ENCODE results near the gene MDK. TPM values are rescaled to one million over a fixed set of nuclear protein-coding genes. Genes with fewer than 3 reads are reported as not detected.

The MDK gene
- total and polyA plus RNA-seq, 7 donors = 1.2 to 6.3 (median 1.8) TPM

DNA sequence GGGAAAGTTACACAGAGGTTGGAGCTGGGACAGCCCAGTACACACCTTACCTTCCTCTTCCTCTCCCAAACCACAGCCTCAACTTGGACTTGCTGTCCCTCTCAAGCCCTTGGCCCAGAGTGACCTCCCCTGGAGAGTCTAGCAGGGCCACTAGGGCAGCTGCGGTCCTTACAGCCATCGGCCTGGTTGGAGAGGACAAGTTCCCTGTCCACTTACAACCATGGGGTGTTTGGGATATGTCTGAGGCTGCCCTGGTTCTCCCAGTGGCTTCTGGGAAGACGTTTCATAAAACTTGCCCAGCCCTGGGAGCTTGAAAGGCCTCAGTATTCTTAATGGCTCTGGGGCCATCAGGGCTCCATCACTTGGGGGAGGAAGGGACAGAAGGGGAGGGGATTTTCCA, 47.3 kb upstream of the MDK start:
- DNase-seq = no peak
- TF ChIP-seq, protein P1, sequence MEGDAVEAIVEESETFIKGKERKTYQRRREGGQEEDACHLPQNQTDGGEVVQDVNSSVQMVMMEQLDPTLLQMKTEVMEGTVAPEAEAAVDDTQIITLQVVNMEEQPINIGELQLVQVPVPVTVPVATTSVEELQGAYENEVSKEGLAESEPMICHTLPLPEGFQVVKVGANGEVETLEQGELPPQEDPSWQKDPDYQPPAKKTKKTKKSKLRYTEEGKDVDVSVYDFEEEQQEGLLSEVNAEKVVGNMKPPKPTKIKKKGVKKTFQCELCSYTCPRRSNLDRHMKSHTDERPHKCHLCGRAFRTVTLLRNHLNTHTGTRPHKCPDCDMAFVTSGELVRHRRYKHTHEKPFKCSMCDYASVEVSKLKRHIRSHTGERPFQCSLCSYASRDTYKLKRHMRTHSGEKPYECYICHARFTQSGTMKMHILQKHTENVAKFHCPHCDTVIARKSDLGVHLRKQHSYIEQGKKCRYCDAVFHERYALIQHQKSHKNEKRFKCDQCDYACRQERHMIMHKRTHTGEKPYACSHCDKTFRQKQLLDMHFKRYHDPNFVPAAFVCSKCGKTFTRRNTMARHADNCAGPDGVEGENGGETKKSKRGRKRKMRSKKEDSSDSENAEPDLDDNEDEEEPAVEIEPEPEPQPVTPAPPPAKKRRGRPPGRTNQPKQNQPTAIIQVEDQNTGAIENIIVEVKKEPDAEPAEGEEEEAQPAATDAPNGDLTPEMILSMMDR (IDR thresholded peaks at IDR 0.05) = no peak
- no peak overlapping the region for H3K4me3 ChIP-seq
- no peak for ATAC-seq
- 90 to 98% (median 92%) methylated on average over 3 of the region's 3 CpGs for WGBS, 3 donors
- intact Hi-C loops (cut with DNase I) = loop anchor here in 1 of 2 donors (10.0 kb wide), 1 partner anchor 209 kb away; the partner anchor contains the start of gene PHF21A
- peaks cover 4 to 49% (median 15%) of the 10 kb centered on the region in 3 donors for H3K27me3 ChIP-seq (ENCODE audit: insufficient read depth in 3 of 3, low read length in 2 of 3)
- H3K4me1 ChIP-seq = peaks cover 11% of the 10 kb centered on the region
- no peak overlapping the region for H3K27ac ChIP-seq
- H3K9me3 ChIP-seq = no peaks in the 10 kb centered on the region
- H3K36me3 ChIP-seq (ENCODE audit: insufficient read depth in 1 of 2, low read depth in 1 of 2) = no peaks in the 10 kb centered on the region

DNA sequence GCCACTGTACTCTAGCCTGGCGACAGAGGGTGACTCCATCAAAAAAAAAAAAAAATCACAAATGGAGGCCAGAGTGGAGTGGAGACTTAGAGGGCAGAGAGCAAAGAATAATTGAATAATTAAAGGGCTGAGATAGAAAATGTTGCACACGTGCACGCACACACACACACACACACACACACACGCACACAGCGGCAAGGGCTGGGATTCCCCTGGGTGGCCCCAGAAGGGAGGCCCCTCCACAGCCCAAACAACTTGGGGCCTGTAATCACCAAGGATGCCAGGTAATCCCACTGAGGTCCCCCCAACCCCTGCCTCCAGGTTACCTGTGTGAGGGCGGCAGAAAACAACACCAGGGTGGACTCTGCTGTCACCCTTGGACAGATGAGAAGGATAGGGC, 46.2 kb upstream of the MDK start:
- Histone ChIP-seq H3K4me1 (peaks cover 18% of the 10 kb centered on the region), H3K9me3 (no peaks in the 10 kb centered on the region), H3K36me3 (ENCODE audit: insufficient read depth in 1 of 2, low read depth in 1 of 2) (no peaks in the 10 kb centered on the region), H3K4me3 (no peak overlapping the region), H3K27me3 (ENCODE audit: insufficient read depth in 3 of 3, low read length in 2 of 3) (peaks cover 0 to 38% (median 15%) of the 10 kb centered on the region in 3 donors), H3K27ac (no peak overlapping the region)
- WGBS, 3 donors = 86 to 99% (median 96%) methylated on average over 6 of the region's 6 CpGs
- DNase-seq = no peak
- ATAC-seq = no peak
- TF ChIP-seq, protein P1 (IDR thresholded peaks at IDR 0.05) = no peak
- intact Hi-C loops (cut with DNase I) = loop anchor here in 1 of 2 donors (10.0 kb wide), 1 partner anchor 210 kb away; the partner anchor contains the start of gene PHF21A

DNA sequence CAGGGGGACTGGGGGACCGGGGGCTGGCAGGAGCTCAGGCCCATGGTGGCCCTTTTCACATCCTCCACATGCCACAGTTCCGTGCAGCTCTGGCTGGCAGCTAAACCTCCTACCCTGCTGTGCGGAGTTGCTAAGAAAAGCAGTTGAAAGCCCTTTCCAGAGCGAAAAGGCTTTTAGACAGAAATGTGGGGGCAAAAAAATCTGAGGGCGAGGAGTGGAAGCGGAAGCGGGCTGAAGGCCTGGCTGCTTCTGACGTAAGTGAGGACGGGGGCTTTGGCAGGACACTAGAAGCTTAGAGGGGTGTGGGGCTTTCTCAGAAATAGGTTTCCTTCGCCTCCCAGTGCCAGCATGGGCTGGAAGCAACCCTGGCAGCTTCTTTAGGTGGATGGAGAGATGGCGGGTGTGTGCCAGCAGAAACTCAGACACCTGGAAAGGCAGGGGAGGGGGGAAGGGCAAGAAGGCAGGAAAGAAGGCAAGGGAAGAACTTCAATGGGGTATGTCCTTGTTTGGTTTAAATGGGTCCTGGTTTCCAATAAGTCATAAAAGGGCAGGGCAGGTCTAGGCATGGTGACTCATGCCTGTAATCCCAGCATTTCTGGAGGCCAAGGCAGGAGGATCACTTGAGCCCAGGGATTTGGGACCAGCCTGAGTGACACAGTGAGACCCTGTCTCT, 45.4 kb upstream of the MDK start:
- peaks cover 18% of the 10 kb centered on the region for H3K4me1 ChIP-seq
- intact Hi-C loops (cut with DNase I) = loop anchor here in 1 of 2 donors (10.0 kb wide), 1 partner anchor 211 kb away; the partner anchor contains the start of gene PHF21A
- TF ChIP-seq, protein P1 (IDR thresholded peaks at IDR 0.05) = no peak
- no peak for ATAC-seq
- 85 to 90% (median 88%) methylated on average over 11 of the region's 11 CpGs for WGBS, 3 donors
- no peak for DNase-seq
- H3K27ac ChIP-seq = no peak overlapping the region
- no peaks in the 10 kb centered on the region for H3K9me3 ChIP-seq
- no peaks in the 10 kb centered on the region for H3K36me3 ChIP-seq (ENCODE audit: insufficient read depth in 1 of 2, low read depth in 1 of 2)
- H3K27me3 ChIP-seq (ENCODE audit: insufficient read depth in 3 of 3, low read length in 2 of 3) = peaks cover 0 to 31% (median 15%) of the 10 kb centered on the region in 3 donors
- no peak overlapping the region for H3K4me3 ChIP-seq

DNA sequence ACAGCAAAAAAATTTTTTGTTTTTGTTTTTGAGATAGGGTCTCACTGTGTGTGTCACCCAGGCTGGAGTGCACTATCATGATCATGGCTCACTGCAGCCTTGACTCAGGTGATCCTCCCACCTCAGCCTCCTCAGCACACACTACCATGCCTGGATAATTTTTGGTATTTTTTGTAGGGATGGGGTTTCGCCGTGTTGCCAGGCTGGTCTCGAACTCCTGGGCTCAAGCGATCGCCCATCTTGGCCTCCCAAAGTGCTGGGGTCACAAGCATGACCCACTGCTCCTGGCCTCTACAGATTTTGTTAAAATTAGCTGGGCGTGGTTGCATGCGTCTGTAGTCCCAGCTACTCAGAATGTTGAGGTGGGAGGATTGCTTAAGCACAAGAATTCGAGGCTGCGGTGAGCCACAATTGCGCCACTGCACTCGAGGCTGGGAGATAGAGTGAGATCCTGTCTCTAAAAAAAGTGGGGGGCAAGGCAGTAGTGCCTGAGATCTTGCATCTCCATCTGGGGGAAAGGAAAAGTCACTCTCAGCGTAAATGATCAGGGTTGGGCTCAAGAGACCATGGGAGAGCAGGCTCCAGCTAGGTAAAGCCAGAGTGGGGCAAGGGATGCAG, 44.8 kb upstream of the MDK start:
- DNase-seq (no peak), ATAC-seq (no peak)
- no peaks in the 10 kb centered on the region for H3K36me3 ChIP-seq (ENCODE audit: insufficient read depth in 1 of 2, low read depth in 1 of 2)
- peaks cover 18% of the 10 kb centered on the region for H3K4me1 ChIP-seq
- H3K27ac ChIP-seq = no peak overlapping the region
- 90 to 92% (median 90%) methylated on average over 12 of the region's 12 CpGs for WGBS, 3 donors
- TF ChIP-seq, protein P1 (IDR thresholded peaks at IDR 0.05) = no peak
- intact Hi-C loops (cut with DNase I) = loop anchor here in 1 of 2 donors (10.0 kb wide), 1 partner anchor 212 kb away; the partner anchor contains the start of gene PHF21A
- no peaks in the 10 kb centered on the region for H3K9me3 ChIP-seq
- H3K27me3 ChIP-seq (ENCODE audit: insufficient read depth in 3 of 3, low read length in 2 of 3) = peaks cover 0 to 24% (median 11%) of the 10 kb centered on the region in 3 donors
- no peak overlapping the region for H3K4me3 ChIP-seq
